SK-N-MC (cell line): ENCODE measurements around the gene TALDO1.

Experiments used
- DNase-seq: peaks from one replicate; pipeline ENCODE4 v3.0.0-alpha.2; 2011; ENCODE audit warnings: low read depth, low spot score
- H3K27ac ChIP-seq: fragments of 200-600 bp; sonication (generic); 2 replicates; pipeline ENCODE4 v1.5.1; 2016; ENCODE audit warnings: mixed run types
- H3K36me3 ChIP-seq: fragments of 200-600 bp; sonication (generic); 2 replicates; pipeline ENCODE4 v1.6.1; 2017; ENCODE audit warnings: antibody characterized with exemption, low read length, mixed read lengths; ENCODE audit not compliant: insufficient read depth
- H3K4me3 ChIP-seq: fragments of 200-600 bp; sonication (generic); 2 replicates; pipeline ENCODE4 v1.5.1; 2016
- H3K9ac ChIP-seq: fragments of 200-600 bp; sonication (generic); 2 replicates; pipeline ENCODE4 v1.8.0; 2017; ENCODE audit warnings: mixed run types, mixed read lengths; ENCODE audit not compliant: insufficient read length
- H3K9me3 ChIP-seq: fragments of 200-600 bp; sonication (generic); 2 replicates; pipeline ENCODE4 v1.6.1; 2017; ENCODE audit warnings: low read depth, mild to moderate bottlenecking, antibody characterized with exemption, low read length, moderate library complexity, mixed read lengths
- EZH2 ChIP-seq: fragments of 200-600 bp; sonication (generic); IDR thresholded peaks from one replicate; pipeline ENCODE4 v1.6.1; 2017; ENCODE audit warnings: antibody characterized with exemption
- FOXP2 ChIP-seq: optimal IDR thresholded peaks from 2 replicates; pipeline ENCODE3; 2011; ENCODE audit warnings: mild to moderate bottlenecking, moderate library complexity; ENCODE audit not compliant: insufficient read depth; ENCODE audit errors: extremely low read length, control extremely low read depth
- POLR2AphosphoS5 ChIP-seq: IDR thresholded peaks from 2 replicates; pipeline ENCODE4 v1.6.1; 2012; ENCODE audit warnings: mild to moderate bottlenecking, low read depth, low read length, borderline replicate concordance

The TALDO1 gene

GRCh38 chr11:795634-796564 lies 48.6 kb downstream of the TALDO1 start:
- peak overlapping the region; percentile 60 for H3K9ac ChIP-seq
- peak overlapping the region; percentile 89; the same call in 1 of the 2 replicates for H3K27ac ChIP-seq
- TF ChIP-seq EZH2 (no peak), POLR2AphosphoS5 (peak; percentile 46), FOXP2 (no peak)

DNA sequence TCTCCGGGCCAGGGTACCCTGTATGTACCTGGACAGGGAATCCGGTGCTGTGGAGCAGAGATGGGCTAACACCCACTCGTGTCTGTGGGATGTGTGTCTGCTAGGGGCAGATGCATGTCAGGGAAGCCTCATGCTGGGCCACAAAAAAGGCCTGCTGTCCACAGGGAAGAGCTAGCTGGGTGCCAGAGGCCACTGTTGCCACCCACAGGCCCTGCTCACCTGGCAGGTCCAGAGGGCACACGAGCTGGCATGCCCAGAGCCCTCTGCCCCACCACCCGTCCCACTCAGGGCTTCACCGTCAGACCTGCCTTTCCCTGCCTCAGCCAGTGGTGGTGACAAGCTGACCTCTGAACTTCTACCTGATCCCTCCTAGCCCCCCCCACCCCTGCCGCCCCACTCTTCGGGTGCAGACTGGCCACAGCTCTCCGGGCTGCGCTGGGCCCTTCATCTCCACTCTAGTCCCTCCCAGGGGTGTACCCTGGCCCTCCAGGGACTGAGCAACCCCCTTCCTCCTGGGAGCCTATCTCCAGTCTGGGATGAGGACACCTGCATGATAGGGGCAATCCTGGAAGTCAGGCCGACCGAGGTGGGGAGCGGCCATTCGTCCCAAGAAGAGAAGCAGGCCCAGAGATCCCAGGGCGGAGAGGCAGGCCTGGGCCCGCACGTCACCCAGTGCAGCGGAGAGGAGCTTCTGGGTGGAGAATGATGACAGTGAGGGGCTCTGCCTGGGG lies 49.5 kb downstream of the TALDO1 start:
- H3K27ac ChIP-seq: peak overlapping the region; percentile 89
- no peak for DNase-seq
- no peaks in the 10 kb centered on the region; the same call in 1 of the 2 replicates for H3K36me3 ChIP-seq
- no peaks in the 10 kb centered on the region for H3K9me3 ChIP-seq
- TF ChIP-seq EZH2 (no peak), POLR2AphosphoS5 (no peak; the same call in 1 of the 2 replicates), FOXP2 (no peak)
- peak overlapping the region; percentile 94 for H3K4me3 ChIP-seq
- H3K9ac ChIP-seq: peak overlapping the region; percentile 12

More at GRCh38 chr11:795634-796564, 48.6 kb downstream of the TALDO1 start:
- Histone ChIP-seq H3K4me3 (peak overlapping the region; percentile 94), H3K36me3 (no peaks in the 10 kb centered on the region; the same call in 1 of the 2 replicates), H3K9me3 (no peaks in the 10 kb centered on the region)
- DNase-seq: no peak

DNA sequence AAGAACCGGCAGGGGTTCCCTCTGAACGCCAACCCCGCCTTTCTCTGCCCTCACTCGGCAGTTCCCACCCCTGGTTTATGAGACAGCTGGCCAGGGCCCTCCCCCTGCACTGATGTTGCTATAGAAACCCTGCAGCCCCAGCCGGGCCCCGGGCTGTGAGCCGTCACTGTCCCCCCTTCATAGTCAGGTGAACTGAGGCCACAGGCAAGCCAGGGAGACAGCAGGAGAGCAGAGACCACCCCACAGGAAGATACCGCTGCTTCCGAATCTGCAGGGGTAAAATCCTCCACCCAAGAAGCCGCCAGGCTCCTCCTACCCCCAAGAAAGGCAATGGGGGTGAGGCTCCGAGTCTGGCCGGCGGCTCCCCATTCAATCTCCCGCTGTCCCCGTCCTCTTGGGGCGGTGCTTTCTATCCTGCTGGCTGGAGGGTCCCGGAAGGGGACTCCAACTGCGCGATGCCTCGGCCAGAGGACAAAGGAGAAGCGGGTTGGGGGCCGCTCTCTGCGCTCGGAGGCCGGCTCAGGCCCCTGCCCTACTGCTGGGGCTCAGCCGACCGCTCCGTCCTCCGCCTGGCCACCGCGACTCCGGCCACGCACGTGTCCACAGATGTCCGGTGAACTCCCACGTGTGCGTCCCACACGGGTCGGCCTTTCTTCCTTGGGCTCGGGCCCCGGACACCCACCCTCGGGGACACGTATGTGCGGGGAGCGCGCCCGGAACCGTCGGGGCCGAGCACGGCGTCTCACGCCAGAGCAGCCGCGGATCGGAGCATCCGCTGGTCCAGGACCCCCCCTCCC lies 50.2 kb downstream of the TALDO1 start:
- H3K9me3 ChIP-seq: no peaks in the 10 kb centered on the region
- no peaks in the 10 kb centered on the region; the same call in 1 of the 2 replicates for H3K36me3 ChIP-seq
- H3K4me3 ChIP-seq: peak overlapping the region; percentile 94
- DNase-seq: peak; percentile 56
- TF ChIP-seq FOXP2 (no peak), POLR2AphosphoS5 (no peak), EZH2 (no peak)
- peak overlapping the region; percentile 89 for H3K27ac ChIP-seq
- H3K9ac ChIP-seq: peak overlapping the region; percentile 74

GRCh38 chr11:798093-798713 lies 50.9 kb downstream of the TALDO1 start, which contains the start of gene SLC25A22:
Gene SLC25A22 (minus strand): TSS chr11:798281. CDS start chr11:795006, 3,275 bp downstream.
- TF ChIP-seq EZH2 (no peak), FOXP2 (no peak), POLR2AphosphoS5 (no peak; the same call in 1 of the 2 replicates)
- no peaks in the 10 kb centered on the region; the same call in 1 of the 2 replicates for H3K36me3 ChIP-seq

GRCh38 chr11:799641-800316 lies 52.5 kb downstream of the TALDO1 start:
- no peak overlapping the region for H3K9ac ChIP-seq
- no peak for TF ChIP-seq FOXP2
- TF ChIP-seq POLR2AphosphoS5: no peak
- no peak for TF ChIP-seq EZH2
- H3K36me3 ChIP-seq: no peaks in the 10 kb centered on the region; the same call in 1 of the 2 replicates
- no peak for DNase-seq
- H3K27ac ChIP-seq: no peak overlapping the region
- no peak overlapping the region for H3K4me3 ChIP-seq
- no peaks in the 10 kb centered on the region for H3K9me3 ChIP-seq

More at GRCh38 chr11:798093-798713, 50.9 kb downstream of the TALDO1 start, which contains the start of gene SLC25A22:
- H3K27ac ChIP-seq: peak within 1 kb of the TSS; percentile 89
- H3K4me3 ChIP-seq: peak within 1 kb of the TSS; percentile 94
- peak within 1 kb of the TSS; percentile 74 for H3K9ac ChIP-seq
- H3K9me3 ChIP-seq: no peaks in the 10 kb centered on the region
- DNase-seq: no peak

GRCh38 chr11:800473-800872 lies 53.2 kb downstream of the TALDO1 start:
- Histone ChIP-seq H3K36me3 (no peaks in the 10 kb centered on the region; the same call in 1 of the 2 replicates), H3K9ac (no peak overlapping the region), H3K4me3 (no peak overlapping the region), H3K9me3 (no peaks in the 10 kb centered on the region), H3K27ac (no peak overlapping the region)
- no peak for DNase-seq
- TF ChIP-seq EZH2: no peak
- no peak for TF ChIP-seq POLR2AphosphoS5
